ENCODE measurements around the gene ZNF441.
"Not testable (repeated sequence)": the region's sequence is repeated elsewhere in the genome, so short reads cannot be mapped to it uniquely, and the experiment has no call there.

ZNF441 gene
- total RNA-seq = 12.3 to 50.1 (median 14.1) reads per million in 3 experiments

DNA sequence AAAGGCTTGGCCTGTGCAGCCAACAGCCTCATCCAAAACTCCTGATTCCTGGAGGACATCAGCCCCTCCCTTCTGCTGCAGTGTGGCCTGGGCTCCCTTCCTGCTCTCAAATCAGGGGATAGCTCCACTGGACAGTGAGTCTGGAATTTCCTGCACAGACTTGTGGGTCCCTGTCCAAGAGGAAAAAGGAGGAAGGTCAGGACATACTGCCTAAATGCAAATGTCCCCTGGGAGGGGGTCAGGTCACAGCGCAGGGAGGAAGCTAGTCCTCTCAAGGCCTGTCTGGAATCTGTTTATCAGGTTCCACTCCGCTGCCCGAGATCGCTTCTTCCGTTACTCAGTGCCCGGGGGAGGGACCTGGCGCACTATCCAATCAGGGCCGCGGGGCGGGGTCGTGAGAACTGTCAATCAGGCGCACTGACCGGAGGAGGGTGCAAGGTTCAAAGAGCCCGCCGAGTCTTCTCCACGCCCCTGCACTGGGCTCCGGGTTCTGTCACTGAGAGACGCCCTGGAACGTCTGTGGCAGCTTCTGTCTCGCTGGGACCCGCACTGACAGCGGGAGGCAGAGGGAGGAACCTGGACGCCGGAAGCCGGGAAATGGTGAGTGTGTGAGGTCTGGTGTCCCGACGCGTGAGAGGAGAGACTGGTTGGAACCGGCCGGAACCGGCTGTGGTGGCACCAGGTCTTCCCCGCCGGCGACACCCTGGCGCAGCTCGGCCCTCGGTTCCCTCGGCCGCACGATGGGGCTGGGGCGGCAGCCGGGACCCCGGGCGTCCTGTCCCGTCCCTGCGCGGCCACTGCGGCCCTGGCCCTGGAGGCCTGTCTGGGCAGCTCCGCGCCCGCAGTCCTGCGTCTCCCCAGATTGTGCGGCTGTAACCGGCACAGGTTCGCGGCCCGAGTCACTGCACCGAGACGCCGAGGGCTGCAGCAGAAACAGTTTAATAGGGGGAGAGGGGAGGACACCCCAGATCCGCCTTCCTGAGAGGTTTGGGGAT lies at the start of gene ZNF441:
ZNF441 (plus strand) TSS at position 404 of the 995 bp plus-strand sequence; CDS start at position 598, 194 bp downstream.
- DNase-seq = peak; percentile 80

DNA sequence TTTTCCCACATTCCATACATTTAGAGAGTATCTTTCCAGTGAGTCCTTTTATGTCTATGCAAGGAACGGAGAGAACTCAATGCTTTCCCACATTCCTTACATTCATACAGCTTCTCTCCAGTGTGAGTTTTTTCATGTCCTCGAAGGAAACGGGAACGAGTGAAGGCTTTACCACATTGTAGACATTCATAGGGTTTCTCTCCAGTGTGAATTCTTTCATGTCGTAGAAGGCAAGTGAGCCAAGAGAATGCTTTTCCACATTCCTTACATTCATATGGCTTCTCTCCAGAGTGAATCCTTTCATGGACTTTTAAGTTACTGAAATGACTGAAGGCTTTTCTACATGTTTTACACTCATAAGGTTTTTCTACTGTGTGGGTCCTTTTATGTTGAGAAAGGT lies 45.1 kb upstream of the ZNF441 start:
- no peak for DNase-seq

DNA sequence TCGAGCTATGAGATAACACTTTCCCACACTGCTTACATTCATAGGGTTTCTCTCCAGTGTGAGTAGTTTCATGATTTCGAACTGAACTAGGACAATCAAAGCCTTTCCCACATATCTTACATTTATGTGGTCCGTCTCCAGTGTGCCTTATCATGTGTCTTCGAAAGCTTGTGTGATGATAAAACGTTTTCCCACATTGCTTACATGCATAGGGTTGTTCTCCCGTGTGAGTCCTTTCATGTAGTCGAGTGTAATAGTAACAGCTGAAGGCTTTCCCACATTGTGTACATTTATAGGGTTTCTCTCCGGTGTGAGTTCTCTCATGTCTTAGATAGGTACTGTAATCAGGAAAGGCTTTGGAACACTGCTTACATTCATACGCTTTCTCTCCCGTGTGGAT lies 44.4 kb upstream of the ZNF441 start:
- no peak for DNase-seq

DNA sequence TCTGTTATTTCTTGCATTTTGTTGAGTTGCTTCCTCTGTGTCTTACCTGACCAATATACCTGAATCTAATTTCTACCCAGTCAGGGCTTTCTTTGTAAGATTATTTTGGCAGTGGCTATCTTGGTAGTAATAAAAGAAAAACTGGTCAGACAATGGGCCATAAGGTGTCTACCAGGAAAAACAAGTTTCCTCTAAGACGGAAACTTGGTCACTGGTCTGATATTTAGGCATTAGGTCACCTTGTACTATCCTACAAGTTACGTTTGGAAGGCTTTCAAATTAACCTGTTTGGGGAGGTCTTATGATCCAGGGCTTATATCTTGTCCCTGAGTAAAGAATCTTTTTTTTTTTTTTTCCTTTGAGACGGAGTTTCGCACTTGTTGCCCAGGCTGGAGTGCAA lies 37.2 kb upstream of the ZNF441 start:
- DNase-seq = no peak

DNA sequence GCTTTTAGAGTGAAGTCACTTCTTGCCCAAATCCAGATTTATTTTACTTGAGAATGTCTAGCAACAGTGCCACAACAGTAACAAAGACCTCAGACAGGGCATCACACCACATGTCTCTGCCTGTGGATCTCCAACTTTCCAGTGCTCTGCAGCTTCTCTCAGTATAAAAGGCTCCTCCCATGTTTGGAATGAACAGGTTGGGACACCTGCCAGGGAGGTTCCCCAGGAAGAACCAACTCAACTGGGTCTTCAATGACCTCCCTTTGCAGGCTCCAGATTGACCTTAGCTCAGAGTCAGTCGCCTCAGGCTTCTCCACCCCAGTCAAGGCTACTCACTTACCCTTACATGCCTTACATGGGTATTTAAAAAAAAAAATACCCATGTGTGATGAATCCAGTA lies 31.4 kb upstream of the ZNF441 start:
- DNase-seq = no peak

DNA sequence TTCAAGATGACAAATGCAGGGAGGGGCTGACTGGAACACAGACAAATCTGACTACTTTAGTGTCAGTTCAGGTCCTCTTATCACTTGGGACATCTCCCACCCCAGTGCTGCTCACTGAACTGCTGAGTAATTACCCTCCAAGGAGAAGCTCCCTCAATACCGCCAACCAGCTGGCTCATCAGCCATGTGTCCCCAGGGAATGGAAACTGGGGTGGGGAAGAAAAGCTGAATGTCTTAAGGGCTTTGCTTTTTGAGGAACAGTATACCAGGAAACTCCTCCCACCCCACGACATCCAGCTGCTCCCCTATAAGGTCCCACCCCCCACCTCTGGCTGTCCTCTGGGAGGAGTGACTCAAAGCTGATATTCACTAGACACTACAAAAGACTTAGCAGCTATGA lies 30.1 kb upstream of the ZNF441 start:
- DNase-seq = no peak

DNA sequence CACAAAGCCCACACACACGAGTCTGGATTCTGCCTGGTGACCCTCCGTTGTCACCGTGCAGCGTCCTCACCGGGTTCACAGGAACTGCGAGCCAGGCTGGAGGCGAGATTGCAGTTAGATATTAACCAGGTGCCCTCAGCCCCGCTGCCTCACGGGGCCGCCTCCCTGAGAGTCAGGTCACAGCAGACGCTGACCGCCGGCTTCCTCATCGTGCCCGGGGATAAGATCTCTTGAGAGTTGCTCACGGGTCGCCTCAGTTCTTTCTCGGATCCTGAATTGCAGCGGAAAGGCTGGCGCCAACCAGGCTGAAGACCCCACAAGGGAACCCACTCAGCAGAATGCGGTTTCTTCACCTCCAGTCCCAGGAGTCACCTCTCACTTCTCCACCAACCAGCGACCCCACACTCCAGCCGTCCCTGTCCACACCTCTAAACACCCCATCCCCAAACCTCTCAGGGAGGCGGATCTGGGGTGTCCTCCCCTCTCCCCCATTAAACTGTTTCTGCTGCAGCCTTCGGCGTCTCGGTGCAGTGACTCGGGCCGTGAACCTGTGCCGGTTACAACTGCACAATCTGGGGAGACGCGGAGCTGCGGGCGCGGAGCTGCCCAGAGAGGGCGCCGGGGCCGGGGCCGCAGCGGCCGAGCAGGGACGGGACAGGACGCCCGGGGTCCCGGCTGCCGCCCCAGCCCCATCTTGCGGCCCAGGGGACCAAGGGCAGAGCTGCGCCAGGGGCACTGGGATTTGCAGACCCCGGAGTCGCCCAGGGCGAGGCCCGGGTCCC lies 28.6 kb upstream of the ZNF441 start:
- peak; percentile 23 for DNase-seq

DNA sequence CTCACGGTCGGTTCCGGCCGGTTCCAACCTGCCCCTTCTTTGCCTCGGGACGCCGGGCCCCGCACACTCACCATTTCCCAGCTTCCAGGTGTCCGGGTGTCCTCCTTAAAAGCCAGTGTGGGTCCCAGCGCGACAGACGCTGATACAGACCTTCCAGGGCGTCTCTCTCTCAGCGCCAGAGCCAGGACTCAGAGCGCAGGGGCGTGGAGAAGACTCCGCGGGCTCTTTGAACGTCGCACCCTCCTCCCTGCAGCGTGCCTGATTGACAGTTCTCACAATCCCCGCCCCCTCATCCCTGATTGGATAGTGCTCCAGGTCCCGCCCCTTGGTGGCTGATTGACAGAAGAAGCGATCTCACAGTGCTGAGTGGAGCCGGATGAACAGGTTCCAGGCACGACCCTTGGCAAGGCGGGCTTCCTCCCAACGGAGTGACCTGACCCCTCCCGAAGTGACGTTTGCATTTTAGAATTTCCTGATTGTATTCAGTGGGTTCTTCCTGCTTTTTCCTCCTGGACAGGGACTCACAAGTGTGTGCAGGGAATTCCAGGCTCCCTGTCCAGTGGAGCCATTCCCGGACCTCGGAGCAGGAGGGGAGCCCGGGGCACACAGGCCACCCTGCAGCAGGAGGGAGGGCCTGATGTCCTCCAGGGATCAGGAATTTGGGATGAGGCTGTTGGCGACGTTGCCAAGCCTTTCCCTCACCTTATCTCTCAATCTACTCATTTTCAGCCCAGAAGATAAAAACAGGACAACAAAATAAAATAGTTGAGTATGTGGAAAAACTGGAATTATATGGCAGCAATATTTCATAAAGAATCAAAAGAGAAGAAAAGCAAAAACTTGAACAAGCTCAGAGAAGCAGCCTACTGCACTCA lies 27.8 kb upstream of the ZNF441 start, which contains the start of gene ZNF823:
ZNF823 (minus strand) TSS at position 201 of the 875 bp plus-strand sequence; CDS start at position 74, 127 bp downstream.
- peak; percentile 93 for DNase-seq

DNA sequence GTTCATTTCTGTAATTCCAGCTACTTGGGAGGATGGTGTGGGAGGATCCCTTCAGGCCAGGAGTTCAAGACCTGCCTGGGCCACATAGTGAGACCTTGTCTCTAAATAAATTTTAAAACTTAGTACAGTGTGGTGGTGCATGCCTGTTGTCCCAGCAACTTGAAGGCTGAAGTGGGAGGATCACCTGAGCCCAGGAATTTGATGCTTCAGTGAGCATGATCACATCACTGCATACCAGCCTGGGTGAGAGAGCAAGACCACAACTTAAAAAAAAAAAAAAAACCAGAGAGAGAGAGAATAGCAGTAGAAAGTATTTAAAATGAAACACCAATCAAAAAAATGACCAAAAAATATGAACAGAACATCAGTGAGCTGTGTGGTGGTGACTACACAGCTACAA lies 20.9 kb upstream of the ZNF441 start:
- no peak for DNase-seq

DNA sequence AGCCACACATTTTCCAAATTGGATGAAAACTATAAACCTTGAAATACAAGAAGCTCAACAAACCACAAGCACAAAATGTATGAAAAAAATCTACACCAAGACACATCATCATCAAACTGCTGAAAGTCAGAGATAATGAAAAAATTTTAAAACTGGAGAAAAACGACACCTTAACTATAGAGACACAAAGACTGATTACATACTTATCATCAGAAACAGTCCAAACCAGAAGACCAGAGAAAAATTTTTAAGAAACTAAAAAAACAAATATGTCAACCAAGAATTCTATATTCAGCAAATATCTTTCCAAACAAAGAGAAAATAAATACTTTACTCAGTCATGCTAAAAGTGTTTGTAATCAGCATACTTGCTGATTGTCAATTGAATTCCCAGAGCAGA lies 19.5 kb upstream of the ZNF441 start:
- no peak for DNase-seq

DNA sequence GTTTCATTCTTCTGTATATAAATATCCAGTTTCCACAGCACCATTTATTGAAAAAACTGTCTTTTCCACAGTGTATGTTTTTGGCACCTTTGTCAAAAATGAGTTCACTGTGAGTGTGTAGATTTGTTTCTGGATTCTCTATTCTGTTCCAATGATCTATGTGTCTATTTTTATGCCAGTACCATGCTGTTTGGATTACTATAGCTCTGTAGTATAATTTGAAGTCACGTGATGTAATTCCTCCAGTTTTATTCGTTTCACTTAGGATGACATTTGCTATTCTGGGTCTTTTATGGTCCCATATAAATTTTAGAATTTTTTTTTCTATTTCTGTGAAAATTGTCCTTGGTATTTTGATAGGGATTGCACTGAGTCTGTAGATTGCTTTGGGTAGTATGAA lies 17.0 kb upstream of the ZNF441 start:
- DNase-seq = no peak

DNA sequence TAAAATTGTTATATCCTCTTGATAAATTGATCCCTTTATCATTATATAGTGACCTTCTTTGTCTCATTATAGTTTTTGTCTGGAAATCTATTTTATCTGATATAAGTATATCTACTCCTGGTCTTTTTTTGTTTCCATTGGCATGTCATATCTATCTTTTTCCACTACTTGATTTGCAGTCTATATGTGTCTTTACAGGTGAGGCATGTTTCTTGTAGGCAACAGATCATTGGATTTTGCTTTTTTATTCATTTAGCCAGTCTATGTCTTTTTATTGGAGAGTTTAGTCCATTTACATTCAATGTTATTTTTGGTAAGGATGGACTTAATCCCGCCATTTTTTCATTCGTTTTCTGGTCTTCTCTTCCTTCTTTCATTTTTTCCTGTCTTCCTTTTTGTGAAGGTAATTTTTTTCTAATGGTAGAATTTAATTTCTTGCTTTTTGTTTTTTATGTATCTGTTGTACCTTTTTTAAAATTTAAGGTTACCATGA lies 14.5 kb upstream of the ZNF441 start:
- DNase-seq = no peak

DNA sequence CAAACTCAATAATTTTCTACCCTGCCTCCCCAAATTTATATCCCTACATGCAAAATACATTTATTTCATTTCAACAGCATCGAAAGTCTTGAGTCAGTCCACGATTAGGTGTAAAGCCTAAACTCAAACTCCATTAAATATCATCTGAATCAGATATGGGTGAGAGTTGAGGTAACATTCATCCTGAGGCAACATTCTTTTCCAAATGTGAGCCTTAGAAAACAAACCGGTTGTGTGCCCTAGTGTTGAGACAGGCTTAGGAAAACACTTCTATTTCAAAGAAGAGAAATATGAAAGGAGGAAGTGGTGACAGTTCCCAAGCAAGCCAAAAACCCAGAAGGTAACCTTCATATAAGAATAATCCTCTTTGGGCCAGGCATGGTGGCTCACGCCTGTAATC lies 12.1 kb upstream of the ZNF441 start:
- no peak for DNase-seq

DNA sequence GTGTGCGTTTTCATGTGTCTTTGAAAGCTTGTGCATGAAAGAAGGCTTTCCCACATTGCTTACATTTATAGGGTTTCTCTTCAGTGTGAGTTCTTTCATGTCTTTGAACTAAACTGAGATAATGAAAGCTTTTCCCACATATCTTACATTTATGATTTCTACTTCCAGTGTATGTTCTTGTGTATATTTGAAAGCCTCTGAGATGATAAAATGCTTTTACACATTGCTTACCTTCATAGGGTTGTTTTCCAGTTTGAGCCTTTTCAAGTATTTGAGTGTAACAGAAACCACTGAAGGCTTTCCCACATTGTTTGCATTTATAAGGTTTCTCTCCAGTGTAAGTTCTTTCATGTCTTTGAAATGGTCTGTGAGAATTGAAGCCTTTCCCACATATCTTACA lies 9.8 kb upstream of the ZNF441 start:
- DNase-seq = no peak

DNA sequence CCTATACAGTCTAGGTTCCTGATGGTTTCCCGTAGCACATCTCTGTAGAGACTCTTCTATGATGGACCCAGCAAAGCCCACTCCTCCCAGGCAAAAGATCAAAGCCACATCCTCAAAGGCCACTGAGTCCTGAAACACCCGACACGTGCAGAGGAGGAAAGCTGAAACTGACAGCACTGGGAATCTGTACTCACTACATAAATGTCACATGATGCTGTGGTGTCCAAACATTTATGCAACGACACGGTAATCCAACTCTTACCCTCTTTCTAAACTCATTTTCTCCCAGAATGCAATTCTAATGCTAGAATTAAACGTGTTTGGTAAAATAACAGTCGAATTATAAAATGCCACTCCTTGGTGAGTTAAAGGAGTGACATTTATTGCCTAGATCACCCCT lies 7.0 kb upstream of the ZNF441 start:
- no peak for DNase-seq

DNA sequence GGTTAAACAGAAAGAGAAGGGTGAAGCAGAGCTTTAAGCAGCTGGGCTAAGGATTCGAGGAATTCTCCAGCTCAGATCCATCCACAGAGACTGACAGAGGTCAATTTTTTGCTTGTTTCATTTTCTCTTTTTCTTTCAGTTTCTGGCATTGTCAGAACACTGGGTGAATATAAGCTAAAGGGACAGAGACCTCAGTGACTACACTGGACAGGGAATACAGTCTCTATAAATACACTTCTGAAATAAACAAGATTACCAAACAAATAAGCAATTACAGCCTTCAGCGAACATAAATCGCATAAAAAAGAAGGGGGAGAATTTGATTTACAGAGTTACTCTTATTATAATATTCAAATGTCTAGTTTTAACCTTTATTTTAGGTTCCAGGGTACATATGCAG lies 3.7 kb upstream of the ZNF441 start:
- no peak for DNase-seq

DNA sequence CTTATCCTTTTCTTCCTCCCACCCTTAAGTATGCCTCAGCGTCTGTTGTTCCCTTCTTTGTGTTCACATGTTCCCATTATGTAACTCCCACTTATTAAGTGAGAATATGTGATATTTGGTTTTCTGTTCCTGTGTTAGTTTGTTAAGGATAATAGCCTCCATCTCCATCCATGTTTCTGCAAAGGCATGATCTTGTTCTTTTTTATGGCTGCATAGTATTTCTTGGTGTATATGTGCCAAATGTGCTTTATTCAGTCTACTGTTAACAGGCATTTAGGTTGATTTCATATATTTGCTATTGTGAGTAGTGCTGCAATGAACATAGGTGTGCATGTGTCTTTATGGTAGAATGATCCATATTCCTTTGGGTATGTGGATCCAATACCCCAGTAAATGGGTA lies 3.2 kb upstream of the ZNF441 start:
- no peak for DNase-seq

DNA sequence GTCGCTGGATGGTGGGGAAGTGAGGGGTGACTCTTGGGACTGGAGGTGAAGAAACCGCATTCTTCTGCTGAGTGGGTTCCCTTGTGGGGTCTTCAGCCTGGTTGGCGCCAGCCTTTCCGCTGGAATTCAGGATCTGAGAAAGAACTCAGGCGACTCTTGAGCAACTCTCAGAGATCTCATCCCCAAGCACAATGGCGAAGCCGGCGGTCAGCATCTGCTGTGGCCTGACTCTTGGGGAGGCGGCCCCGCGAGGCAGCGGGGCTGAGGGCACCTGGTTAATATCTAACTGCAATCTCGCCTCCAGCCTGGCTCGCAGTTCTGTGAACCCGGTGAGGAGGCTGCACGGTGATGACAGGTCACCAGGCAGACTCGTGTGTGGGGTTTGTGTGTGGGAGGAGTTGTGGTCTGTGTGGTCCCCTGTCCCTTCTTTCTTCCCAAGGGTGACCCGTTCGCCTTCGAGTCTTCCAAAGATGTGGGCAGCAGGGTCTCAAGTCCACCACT lies 883 bp downstream of the ZNF441 start:
- no peak for DNase-seq

DNA sequence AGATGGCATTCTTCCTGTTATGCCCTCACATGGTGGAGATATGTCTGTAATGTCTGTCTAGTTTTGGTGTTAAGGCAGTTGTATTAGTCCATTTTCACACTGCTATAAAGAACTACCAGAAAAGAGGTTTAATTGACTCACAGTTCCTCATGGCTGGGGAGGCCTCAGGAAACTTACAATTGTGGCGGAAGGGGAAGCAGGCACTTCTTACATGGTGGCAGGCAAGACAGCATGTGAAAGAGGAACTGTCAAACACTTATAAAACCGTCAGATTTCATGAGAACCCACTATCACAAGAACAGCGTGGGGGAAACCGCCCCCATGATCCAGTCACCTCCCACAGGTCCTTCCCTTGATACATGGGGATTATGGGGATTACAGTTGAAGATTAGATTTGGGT lies 3.2 kb downstream of the ZNF441 start:
- DNase-seq = no peak

DNA sequence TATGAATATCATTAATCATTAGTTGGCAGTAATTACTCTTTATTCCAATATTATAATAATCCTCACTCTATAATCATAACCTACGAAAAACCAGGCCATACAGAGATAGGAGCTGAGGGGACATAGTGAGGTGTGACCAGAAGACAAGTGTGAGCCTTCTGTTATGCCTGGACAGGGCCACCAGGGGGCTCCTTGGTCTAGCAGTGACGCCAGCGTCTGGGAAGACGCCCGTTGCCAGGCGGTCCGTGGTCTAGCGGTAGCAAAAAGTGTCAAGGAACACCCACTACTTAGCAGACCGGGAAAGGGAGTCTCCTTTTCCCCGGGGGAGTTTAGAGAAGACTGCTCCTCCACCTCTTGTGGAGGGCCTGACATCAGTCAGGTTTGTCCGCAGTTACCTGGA lies 4.7 kb downstream of the ZNF441 start:
- not testable (repeated sequence) for DNase-seq

DNA sequence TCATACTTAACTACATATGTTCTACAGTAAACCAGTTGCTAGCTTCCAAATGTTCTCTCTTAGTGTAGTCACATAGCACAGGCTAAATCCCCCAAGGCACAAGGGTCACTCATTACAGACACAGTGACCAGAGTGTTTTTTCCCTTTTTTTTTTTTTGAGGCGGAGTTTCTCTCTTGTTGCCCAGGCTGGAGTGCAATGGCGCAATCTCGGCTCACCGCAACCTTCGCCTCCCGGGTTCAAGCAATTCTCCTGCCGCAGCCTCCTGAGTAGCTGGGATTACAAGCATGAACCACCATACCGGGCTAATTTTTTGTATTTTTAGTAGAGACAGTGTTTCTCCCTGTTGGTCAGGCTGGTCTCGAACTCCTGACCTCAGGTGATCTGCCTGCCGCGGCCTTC lies 9.9 kb downstream of the ZNF441 start:
- not testable (repeated sequence) for DNase-seq

DNA sequence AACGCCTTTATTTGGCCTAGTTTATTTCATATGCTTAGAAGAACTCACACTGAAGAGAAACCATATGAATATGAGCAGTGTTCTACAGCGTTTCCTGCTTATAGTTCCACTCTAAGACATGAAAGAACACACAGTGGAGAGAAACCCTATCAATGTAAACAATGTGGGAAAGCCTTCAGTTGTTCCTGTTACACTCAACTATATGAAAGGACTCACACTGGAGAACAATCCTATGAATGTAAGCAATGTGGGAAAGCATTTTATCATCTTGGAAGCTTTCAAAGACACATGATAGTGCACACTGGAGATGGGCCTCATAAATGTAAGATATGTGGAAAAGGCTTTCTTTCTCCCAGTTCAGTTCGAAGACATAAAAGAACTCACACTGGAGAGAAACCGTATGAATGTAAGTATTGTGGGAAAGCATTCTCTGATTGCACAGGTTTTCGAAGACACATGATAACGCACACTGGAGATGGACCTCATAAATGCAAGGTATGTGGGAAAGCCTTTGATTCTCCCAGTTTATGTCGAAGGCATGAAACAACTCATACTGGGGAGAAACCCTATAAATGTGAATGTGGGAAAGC lies 13.7 kb downstream of the ZNF441 start:
- DNase-seq = no peak
